SH-SY5Y (cell line): Measurements from ENCODE around the gene MSL3.

Experiments used
- GATA2 ChIP-seq: IDR thresholded peaks from 2 replicates; pipeline ENCODE4 v1.6.1; 2011; ENCODE audit warnings: mild to moderate bottlenecking, low read depth, low read length
- GATA3 ChIP-seq: IDR thresholded peaks from 2 replicates; pipeline ENCODE4 v1.6.1; 2011; ENCODE audit warnings: low read depth, mild to moderate bottlenecking, low read length, moderate library complexity

The MSL3 gene

GRCh38 chrX:11757719-11758399 lies at the start of gene MSL3:
Gene MSL3 (plus strand): TSS chrX:11758237. CDS start chrX:11758264, 27 bp downstream.
- no peak for TF ChIP-seq GATA3
- TF ChIP-seq GATA2: no peak

GRCh38 chrX:11722304-11722703 lies 35.7 kb upstream of the MSL3 start:
- TF ChIP-seq GATA3: no peak

GRCh38 chrX:11724122-11725017 lies 33.7 kb upstream of the MSL3 start:
- TF ChIP-seq GATA2 (no peak), GATA3 (no peak; the same call in 1 of the 2 replicates)

GRCh38 chrX:11725631-11726442 lies 32.2 kb upstream of the MSL3 start:
- TF ChIP-seq GATA3: no peak
- TF ChIP-seq GATA2: no peak

GRCh38 chrX:11728556-11728955 lies 29.5 kb upstream of the MSL3 start:
- TF ChIP-seq GATA3 (no peak), GATA2 (no peak)

GRCh38 chrX:11733614-11734013 lies 24.4 kb upstream of the MSL3 start:
- TF ChIP-seq GATA3: no peak
- no peak for TF ChIP-seq GATA2

GRCh38 chrX:11739776-11740175 lies 18.3 kb upstream of the MSL3 start:
- TF ChIP-seq GATA2 (no peak), GATA3 (no peak)

- TF ChIP-seq GATA3: no peak
These were observed 17.2 kb upstream of the MSL3 start for GRCh38 chrX:11740794-11741193.

- no peak for TF ChIP-seq GATA2
- TF ChIP-seq GATA3: no peak
These were observed 16.5 kb upstream of the MSL3 start for GRCh38 chrX:11741574-11741973.

GRCh38 chrX:11745881-11746280 lies 12.2 kb upstream of the MSL3 start:
- TF ChIP-seq GATA2: no peak

- no peak for TF ChIP-seq GATA3
- TF ChIP-seq GATA2: no peak
These were observed 8.0 kb upstream of the MSL3 start for GRCh38 chrX:11750046-11750445.

- no peak for TF ChIP-seq GATA3
- no peak for TF ChIP-seq GATA2
These were observed 7.3 kb upstream of the MSL3 start for GRCh38 chrX:11750694-11751093.

GRCh38 chrX:11751261-11751660 lies 6.8 kb upstream of the MSL3 start:
- TF ChIP-seq GATA2: no peak
- TF ChIP-seq GATA3: no peak

GRCh38 chrX:11753668-11754067 lies 4.4 kb upstream of the MSL3 start:
- TF ChIP-seq GATA3: no peak
- TF ChIP-seq GATA2: no peak

- TF ChIP-seq GATA2: no peak
- TF ChIP-seq GATA3: no peak
These were observed 2.9 kb upstream of the MSL3 start for GRCh38 chrX:11754958-11755645.
